ENCODE results near the gene A3GALT2.

The A3GALT2 gene

DNA sequence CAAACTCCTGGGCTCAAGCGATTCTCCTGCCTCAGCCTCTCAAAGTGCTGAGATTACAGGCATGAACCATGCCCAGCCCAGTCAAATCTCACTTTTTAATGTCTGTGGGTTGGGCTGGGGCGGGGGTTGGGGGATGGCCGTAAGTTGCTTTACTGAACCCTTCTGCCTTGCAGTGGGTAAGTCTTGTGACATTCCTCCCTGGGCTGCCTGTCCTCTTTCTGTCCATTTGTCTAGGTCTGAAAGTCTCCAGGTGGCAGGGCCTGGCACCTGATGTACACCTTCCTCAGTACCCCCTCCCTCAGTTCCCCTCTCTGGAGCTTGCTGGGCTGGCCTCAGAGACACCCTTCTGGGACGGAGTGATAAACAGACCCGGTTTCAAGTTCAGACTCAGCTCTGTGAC is 51.3 kb downstream of the A3GALT2 start:
- no peak for DNase-seq

DNA sequence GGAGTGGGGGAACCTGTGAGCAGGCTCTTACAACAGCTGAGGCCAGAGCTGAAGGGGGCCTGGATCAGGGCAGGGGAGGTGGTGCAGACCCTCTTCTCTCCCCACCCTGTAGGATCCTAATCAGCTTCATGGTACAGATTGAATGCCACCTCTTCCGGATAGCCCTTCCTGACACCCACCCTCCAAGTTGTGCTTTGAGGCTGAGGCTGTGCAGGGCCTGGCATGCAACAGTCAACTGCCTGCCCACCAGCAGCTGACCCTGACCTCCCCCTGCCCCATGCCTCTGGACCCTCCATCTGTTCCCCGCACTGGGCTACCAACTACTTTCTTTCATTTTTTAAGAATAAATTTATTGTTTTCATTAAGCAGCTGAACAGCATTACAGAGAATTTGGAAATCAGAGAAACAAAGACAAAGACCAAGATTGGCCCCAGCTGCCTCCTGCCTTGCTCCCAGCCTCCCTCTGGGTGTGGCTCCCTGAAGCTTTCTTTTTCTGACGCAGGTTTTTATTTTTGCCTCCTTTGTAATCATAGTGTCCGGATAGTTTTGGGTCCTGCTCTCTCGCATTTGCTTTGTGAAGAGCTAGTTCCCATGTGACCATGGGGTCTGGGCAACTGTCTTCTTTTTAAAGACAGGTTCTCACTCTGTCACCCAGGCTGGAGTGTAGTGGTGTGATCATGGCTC is 51.8 kb downstream of the A3GALT2 start:
- no peak for DNase-seq

DNA sequence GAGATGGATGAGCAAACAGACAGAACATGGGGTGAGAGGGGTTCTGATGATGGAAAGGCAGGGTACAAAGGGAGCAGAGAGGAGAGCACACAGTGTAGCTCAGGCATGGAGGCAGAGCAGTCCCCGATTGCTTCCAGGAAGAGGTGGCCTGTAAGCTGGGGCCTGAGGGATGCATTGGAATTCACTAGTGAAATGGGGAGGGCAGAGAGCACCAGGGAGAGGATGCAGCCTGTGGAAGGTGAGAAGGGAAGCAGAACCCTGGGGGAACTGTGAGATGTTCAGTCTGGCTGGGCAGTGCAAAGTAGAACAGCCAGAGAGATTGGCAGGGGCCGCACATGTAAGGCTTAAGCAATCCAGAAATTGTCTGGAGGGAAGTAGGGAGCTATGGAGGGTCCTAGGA is 52.4 kb downstream of the A3GALT2 start:
- DNase-seq, result no peak

DNA sequence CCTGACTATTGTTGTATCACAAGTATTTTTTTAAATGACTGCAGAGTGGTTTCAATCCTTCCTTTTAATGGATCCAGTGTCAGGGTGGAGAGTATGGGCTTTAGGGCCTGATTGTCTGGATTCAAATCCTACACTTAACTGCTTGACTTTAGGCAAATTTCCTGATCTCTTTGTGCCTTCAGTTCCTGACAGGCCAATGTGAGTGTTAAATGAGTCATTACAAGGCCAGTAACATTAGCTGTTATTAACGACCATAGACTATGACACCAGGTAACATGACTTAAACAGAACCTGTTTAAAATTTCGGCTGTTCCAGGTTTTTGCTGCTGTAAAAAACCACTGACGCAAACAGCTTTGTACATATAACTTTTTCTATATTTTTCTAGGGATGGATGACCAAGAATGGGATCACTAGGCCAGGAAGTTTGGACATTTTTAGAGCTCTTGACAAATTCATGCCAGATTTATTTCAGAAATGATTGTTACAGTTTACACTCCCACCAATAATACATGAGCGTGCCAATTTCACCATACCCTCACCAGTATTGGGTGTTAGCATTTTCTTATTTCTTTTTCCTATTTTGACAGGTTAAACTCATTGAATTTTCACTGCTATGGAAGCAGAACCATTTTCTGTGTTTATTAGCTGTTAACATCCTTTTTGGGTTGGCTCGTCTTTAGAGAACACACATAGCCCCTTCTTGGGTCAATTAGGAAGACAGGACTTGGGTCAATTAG is 53.3 kb downstream of the A3GALT2 start:
- no peak for DNase-seq

DNA sequence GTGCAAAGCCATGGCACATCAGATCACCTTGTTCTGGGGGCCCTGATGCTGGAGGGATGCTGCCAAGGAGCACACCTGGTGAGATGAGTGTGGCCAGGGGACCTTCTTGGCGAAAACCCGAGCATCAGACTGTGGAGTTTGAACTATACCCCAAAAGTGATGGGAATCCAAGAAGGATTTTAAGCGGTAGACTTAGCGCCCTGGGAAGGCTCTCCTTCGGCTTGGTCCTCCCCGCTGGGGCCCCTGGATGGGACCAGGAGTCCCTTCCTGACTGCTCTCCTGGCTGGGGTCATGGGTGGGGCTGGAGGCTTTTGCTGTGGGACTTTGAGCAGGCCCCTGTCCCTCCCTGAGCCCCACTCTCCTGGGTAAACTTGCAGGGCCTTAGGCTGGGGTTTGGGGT is 54.1 kb downstream of the A3GALT2 start:
- no peak for DNase-seq

DNA sequence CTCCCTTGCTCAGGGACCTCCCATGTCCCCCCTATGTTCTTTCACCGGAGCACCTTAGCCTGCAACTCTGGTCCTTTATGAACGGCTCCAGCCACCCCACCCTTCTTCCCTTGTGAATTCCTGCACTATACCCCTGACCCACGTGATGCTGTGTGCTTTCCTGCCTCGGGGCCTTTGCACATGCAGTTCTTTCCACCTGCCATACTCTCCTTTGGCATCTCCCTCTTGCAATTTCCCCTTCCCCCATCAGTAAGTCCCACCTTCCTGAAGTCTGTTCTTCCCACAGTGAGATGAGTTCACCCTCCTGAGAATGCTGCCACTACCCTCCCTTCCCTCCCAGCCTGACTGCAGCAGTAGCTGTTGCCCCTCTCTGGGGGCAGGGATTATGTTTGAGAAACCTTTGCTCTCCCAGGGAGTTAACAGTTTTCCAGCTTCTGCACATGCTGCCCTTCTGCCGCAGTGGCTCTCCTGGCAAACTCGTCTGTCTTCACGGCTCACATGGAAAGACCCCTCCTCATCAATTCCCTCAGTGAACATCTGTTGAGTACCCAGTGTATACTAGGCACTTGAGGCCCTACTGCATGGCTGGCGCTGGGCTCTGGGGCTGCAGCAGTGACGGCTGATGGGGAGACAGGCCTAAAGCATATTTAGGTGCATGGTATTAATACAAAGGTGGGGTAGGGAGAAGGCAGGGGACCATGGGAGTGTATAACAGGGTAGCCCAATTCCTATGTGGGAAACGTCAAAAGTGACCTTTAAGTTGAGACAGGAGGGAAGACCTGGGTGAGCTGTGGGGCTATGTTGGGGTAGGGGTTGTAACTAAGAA is 54.9 kb downstream of the A3GALT2 start:
- no peak for DNase-seq

DNA sequence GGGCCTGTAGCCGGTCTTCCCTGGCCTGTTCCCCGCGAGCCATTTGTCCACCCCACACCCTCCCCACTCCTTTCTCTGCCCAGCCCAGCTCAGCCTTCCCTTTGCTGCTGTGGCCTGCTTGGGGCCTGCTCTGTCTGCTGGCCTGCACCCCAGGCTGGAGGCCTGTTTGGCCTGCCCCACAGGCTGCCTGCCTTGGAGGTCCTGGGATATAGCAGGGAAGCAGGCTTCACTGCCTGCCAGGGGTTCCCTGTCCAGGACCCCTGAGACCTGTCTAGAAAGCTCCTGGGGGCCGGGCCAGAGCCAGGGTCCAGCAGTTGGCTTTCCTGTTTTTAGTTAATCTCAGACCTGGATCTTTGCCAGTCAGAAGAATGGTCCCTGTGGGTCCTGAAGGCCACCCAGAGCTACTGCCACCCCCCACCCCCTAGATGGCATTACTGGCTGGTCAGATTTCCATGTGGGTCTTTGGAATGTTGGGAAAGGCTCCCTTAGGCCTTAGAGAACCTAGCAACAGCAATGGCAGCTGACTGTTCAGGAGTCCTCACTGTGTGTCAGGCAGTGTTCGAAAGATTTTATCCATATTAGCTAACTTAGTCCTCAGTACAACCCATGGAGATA is 56.9 kb downstream of the A3GALT2 start:
- no peak for DNase-seq

DNA sequence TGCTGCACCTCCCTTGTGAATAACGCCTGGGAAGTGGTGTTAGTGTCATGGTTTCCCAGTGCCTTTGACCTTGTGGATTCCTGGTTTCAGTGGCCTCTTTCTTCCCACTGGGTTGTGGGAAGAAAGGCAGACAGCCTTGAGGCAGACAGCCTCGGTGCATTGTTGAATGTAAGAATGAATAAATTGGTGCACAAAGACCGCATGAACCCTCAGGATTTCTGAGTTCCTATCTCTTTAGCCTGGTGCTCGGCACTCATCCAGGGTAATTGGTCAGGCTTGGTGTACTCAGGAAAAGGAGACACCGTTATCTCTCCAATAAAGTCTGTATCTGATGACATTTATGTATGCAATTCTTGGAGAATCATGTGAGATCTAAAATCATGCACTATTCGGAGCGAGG is 59.6 kb downstream of the A3GALT2 start:
- DNase-seq, result no peak

DNA sequence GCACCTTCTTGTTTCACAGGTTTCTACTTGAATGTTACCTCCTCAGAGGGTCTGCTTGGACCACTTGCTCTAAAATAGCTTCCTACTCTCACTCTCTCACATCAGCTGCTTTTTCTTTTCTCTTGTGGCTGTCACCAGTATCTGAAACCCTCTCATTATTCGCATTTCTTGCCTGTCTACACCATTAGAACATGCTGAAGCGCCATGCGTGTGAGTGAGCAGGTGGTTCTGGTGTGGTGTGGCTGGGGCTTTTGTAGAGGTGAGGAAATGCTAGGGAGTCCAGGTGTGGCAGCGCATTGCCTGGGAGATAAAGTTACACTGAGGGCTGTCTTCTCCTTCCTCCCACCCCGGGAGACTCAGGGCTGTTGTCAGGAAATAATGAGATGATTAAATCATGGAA is 60.5 kb downstream of the A3GALT2 start:
- no peak for DNase-seq

DNA sequence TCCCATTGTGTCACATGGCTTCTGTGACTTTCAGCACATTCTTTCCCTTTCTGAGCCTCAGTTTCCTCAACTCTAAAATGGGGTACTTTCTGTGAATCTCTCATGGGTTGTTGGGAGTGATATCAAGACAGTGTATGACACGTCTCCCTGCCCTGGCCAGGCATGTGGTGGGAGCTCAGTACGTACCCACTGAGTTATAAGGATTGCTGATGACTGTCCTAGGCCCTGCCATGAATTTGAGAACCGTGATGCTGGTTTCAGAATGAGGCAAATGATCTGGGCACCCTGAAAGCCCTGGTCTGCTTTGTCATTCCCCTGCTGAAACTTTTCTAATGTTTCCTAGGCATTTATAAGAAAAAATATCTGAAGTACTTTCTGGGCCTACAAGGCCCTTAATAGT is 61.0 kb downstream of the A3GALT2 start:
- no peak for DNase-seq

DNA sequence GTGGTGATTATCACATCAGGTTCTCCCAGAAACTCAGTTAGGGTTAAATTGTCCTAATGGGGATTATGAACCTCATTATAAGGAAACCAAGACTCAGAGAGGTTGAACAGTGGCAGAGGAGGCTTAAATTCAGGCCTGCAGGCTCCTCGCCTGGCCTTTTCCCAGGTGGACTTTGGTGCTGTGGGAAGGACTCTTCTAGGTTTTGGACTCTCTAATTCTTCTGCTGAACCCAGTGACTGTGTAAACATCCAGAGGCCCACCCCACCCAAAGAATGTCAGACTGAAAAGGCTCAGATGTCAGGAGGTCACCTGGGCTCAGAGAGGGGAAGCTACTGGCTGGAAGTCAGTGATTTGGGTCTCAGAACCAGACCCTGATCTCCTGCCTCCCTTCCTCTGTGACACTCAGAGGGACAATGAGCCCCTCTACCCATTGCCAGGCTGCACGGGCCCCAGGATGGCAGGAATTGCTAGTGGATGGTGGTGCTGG is 62.1 kb downstream of the A3GALT2 start:
- no peak for DNase-seq

DNA sequence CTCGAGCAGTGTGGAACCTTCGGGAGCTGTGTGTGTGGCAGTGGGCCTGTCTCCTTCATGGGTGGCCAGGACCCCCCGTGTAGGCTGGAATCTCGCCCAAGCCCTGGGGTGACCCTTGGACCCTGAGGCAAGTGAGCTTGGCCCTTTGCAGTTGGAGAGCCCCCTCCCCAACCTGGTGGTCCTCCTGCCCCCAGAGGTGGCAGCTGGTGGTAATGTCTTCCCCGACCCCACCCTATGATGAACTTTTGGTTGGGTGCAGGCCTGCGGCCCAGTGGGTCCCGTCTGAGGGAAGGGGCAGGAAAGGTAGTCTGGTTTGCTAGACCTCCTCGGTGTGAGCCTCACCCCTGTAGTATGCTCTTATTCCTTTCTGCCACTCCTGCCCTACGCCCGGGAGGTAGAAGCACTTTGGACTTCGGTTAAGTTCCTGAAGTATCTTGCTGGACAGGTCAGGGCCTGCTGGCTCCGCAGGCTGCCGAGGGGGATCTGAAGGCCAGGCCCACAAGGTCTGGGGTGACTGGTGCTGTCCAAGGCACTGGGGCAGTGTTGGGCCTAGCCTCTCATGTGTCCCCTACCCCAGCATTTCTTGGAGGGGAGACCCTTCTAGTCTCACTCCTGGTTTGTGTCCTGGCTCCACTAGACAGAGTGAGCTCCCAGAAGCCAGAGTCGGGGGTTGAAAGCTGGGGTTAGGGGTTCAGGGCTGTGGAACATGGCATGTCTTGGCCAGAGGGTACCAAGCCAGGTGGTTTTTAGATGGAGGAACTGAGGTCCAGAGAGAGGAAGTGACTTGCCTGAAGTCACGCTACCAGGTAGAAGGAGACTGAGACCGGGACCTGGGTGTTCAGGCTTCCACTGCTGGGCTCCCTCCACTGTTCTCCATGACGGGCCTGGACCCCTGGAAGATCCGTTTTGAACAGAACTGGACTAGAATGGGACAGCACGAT is 62.9 kb downstream of the A3GALT2 start:
- DNase-seq, result peak; percentile 44

DNA sequence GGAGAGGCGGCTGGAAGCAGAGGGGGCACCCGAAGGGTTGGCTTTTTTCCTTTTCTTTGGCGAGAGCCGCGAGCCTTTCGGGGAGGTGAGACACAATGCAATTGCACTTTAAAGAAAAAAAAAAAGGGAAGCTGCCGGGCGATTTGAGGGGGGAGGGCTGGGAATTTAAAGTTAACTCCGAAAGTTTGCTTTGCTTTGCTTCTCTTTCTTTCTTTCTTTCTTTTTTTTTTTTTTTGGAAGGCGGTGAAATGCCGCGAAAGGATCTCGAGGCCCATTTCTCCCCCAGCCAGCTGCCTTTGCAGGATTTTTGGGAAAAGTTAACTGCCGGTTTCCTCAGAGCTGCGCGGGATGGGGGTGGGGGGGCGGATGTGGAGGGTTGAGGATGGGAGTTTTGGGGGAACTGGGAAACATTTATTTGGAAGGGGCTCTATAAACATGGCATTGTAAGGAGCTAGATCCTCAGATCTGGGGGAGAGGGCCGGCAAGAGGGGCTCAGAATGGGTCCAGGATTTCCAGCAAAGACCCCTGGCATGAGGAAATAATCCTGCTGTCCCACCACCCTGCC is 63.6 kb downstream of the A3GALT2 start:
- no peak for DNase-seq

All from femur (tissue), 1 donor.